ENCODE data around the gene REST.
A peak's percentile ranks its signal among the peaks of the same experiment; 100 is the strongest.
"Not testable (repeated sequence)": the region's sequence is repeated elsewhere in the genome, so short reads cannot be mapped to it uniquely, and the experiment has no call there.

REST gene

DNA sequence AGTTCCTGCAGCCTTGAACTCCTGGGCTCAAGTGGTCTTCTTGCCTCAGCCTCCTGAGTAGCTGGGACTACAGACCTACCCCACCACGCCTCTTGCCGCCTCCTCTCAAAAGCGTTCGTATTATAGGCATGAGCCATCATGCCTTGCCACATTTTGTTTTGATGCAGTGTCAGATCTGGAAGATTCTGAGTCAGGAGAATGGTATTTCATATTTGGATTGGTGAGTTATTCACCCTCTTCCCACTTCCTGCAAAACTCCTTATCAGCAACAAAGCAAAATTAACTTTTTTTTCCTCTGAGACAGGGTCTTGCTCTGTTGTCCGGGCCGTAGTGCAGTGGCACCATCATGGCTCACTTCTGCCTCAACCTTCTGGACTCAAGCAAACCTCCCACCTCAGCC lies 29.6 kb downstream of the REST start:
- peak; percentile 74 for ATAC-seq
- peak; percentile 94 for TF ChIP-seq ZFP3 (CRISPR knock-in tag; IDR thresholded peaks at IDR 0.05)
- TF ChIP-seq, protein P1, sequence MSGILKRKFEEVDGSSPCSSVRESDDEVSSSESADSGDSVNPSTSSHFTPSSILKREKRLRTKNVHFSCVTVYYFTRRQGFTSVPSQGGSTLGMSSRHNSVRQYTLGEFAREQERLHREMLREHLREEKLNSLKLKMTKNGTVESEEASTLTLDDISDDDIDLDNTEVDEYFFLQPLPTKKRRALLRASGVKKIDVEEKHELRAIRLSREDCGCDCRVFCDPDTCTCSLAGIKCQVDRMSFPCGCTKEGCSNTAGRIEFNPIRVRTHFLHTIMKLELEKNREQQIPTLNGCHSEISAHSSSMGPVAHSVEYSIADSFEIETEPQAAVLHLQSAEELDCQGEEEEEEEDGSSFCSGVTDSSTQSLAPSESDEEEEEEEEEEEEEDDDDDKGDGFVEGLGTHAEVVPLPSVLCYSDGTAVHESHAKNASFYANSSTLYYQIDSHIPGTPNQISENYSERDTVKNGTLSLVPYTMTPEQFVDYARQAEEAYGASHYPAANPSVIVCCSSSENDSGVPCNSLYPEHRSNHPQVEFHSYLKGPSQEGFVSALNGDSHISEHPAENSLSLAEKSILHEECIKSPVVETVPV (CRISPR knock-in tag; IDR thresholded peaks at IDR 0.05): no peak

DNA sequence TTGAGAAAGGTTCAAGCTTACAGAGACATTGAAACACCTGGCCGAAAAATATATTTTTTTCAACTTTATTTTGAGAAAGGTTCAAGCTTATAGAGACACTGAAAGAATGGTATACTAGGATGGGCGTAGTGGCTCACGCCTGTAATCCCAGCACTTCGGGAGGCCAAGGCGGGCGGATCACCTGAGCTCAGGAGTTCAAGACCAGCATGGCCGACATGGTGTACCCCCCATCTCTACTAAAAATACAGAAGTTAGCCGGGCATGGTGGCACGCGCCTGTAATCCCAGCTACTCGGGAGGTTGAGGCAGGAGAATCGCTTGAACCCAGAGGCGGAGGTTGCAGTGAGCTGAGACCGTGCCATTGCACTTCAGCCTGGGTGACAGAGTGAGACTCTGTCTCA lies 32.1 kb downstream of the REST start:
- not testable (repeated sequence) for ATAC-seq

DNA sequence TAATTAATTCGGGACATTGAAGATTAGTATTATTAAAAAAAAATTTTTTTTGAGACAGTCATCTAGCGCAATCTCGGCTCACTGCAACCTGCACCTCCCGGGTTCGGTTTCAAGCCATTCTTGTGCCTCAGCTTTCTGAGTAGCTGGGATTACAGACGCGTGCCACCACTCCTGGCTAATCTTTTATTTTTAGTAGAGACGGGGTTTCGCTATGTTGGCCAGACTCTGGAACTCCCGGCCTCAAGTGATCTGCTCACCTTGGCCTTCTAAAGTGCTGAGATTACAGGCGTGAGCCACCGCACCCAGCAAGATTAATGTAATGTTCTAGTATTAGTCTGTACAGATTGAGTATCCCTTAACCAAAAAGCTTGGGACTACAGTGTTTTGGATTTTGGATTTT lies 32.7 kb downstream of the REST start:
- no peak for TF ChIP-seq ZFP30 (CRISPR knock-in tag; IDR thresholded peaks at IDR 0.05)
- TF ChIP-seq ZC3H10 (CRISPR knock-in tag; IDR thresholded peaks at IDR 0.05): no peak
- no peak for TF ChIP-seq ZNF565 (CRISPR knock-in tag; conservative IDR thresholded peaks at IDR 0.05; ENCODE audit: low read depth)
- TF ChIP-seq RARB (CRISPR knock-in tag; IDR thresholded peaks at IDR 0.05): no peak
- TF ChIP-seq, protein P2, sequence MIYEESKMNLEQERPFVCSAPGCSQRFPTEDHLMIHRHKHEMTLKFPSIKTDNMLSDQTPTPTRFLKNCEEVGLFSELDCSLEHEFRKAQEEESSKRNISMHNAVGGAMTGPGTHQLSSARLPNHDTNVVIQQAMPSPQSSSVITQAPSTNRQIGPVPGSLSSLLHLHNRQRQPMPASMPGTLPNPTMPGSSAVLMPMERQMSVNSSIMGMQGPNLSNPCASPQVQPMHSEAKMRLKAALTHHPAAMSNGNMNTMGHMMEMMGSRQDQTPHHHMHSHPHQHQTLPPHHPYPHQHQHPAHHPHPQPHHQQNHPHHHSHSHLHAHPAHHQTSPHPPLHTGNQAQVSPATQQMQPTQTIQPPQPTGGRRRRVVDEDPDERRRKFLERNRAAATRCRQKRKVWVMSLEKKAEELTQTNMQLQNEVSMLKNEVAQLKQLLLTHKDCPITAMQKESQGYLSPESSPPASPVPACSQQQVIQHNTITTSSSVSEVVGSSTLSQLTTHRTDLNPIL (CRISPR knock-in tag; IDR thresholded peaks at IDR 0.05; ENCODE audit: low read depth): no peak
- no peak for TF ChIP-seq ZNF70 (CRISPR knock-in tag; IDR thresholded peaks at IDR 0.05)
- no peak for TF ChIP-seq CSDC2 (CRISPR knock-in tag; IDR thresholded peaks at IDR 0.05)
- TF ChIP-seq, protein P3, sequence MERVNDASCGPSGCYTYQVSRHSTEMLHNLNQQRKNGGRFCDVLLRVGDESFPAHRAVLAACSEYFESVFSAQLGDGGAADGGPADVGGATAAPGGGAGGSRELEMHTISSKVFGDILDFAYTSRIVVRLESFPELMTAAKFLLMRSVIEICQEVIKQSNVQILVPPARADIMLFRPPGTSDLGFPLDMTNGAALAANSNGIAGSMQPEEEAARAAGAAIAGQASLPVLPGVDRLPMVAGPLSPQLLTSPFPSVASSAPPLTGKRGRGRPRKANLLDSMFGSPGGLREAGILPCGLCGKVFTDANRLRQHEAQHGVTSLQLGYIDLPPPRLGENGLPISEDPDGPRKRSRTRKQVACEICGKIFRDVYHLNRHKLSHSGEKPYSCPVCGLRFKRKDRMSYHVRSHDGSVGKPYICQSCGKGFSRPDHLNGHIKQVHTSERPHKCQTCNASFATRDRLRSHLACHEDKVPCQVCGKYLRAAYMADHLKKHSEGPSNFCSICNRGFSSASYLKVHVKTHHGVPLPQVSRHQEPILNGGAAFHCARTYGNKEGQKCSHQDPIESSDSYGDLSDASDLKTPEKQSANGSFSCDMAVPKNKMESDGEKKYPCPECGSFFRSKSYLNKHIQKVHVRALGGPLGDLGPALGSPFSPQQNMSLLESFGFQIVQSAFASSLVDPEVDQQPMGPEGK (CRISPR knock-in tag; IDR thresholded peaks at IDR 0.05; ENCODE audit: borderline replicate concordance): no peak
- no peak for TF ChIP-seq ISL1 (CRISPR knock-in tag; IDR thresholded peaks at IDR 0.05)
- TF ChIP-seq ZNF8 (CRISPR knock-in tag; IDR thresholded peaks at IDR 0.05): no peak
- TF ChIP-seq SNAI2 (CRISPR knock-in tag; IDR thresholded peaks at IDR 0.05): no peak
- no peak for TF ChIP-seq ZFP3 (CRISPR knock-in tag; IDR thresholded peaks at IDR 0.05)
- TF ChIP-seq, protein P4, sequence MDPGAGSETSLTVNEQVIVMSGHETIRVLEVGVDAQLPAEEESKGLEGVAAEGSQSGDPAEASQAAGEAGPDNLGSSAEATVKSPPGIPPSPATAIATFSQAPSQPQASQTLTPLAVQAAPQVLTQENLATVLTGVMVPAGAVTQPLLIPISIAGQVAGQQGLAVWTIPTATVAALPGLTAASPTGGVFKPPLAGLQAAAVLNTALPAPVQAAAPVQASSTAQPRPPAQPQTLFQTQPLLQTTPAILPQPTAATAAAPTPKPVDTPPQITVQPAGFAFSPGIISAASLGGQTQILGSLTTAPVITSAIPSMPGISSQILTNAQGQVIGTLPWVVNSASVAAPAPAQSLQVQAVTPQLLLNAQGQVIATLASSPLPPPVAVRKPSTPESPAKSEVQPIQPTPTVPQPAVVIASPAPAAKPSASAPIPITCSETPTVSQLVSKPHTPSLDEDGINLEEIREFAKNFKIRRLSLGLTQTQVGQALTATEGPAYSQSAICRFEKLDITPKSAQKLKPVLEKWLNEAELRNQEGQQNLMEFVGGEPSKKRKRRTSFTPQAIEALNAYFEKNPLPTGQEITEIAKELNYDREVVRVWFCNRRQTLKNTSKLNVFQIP (CRISPR knock-in tag; IDR thresholded peaks at IDR 0.05; ENCODE audit: borderline replicate concordance, low read depth): no peak
- TF ChIP-seq, protein P5, sequence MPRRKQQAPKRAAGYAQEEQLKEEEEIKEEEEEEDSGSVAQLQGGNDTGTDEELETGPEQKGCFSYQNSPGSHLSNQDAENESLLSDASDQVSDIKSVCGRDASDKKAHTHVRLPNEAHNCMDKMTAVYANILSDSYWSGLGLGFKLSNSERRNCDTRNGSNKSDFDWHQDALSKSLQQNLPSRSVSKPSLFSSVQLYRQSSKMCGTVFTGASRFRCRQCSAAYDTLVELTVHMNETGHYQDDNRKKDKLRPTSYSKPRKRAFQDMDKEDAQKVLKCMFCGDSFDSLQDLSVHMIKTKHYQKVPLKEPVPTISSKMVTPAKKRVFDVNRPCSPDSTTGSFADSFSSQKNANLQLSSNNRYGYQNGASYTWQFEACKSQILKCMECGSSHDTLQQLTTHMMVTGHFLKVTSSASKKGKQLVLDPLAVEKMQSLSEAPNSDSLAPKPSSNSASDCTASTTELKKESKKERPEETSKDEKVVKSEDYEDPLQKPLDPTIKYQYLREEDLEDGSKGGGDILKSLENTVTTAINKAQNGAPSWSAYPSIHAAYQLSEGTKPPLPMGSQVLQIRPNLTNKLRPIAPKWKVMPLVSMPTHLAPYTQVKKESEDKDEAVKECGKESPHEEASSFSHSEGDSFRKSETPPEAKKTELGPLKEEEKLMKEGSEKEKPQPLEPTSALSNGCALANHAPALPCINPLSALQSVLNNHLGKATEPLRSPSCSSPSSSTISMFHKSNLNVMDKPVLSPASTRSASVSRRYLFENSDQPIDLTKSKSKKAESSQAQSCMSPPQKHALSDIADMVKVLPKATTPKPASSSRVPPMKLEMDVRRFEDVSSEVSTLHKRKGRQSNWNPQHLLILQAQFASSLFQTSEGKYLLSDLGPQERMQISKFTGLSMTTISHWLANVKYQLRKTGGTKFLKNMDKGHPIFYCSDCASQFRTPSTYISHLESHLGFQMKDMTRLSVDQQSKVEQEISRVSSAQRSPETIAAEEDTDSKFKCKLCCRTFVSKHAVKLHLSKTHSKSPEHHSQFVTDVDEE (CRISPR knock-in tag; IDR thresholded peaks at IDR 0.05): no peak

DNA sequence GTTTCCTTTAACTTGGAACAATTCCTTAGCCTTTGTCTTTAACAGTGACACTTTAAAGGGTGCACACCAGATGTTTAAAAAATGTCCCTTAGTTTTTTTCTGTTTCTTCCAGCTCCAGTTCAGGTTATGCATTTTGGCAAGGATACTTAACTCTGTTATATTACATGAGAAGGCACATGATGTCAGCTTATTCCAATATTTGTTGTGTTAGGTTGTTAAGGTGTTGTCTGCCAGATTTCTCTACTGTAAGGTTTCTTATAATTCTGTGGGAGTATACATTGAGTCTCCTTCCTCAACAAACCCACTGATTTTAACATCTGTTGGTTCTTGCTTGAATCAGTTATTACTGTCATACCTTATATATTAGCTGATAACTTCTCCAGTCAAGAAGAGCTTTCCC lies 33.3 kb downstream of the REST start:
- no peak for ATAC-seq
- TF ChIP-seq, protein P5 (CRISPR knock-in tag; IDR thresholded peaks at IDR 0.05): no peak
- no peak for TF ChIP-seq CSDC2 (CRISPR knock-in tag; IDR thresholded peaks at IDR 0.05)
- TF ChIP-seq RARB (CRISPR knock-in tag; IDR thresholded peaks at IDR 0.05): no peak

More for the DNA sequence above, 32.7 kb downstream of the REST start:
- no peak for ATAC-seq
